ENCODE results near the gene MYO10.

Gene MYO10

GRCh38 chr5:16668631-16669030 is 267.5 kb downstream of the MYO10 start:
- ChIA-PET POLR2A (no interaction called here), CTCF (interaction anchor here (0.7 kb wide), 1 partner anchor 108 kb away, joined by 3 read pairs; no protein-coding TSS in a partner anchor)
- no peak for DNase-seq (ENCODE audit: extremely low spot score)
- no peak for TF ChIP-seq FOXA1 (IDR thresholded peaks at IDR 0.05)
- no peak for TF ChIP-seq HDGF (IDR thresholded peaks at IDR 0.05; ENCODE audit: borderline replicate concordance)
- TF ChIP-seq CTBP1 (IDR thresholded peaks at IDR 0.05; ENCODE audit: borderline replicate concordance) = no peak
- TF ChIP-seq L3MBTL2 (conservative IDR thresholded peaks at IDR 0.05) = no peak
- no peak for TF ChIP-seq ARNT (IDR thresholded peaks at IDR 0.05)
- TF ChIP-seq ELF4 (IDR thresholded peaks at IDR 0.05) = no peak
- no peak for TF ChIP-seq FOXM1 (IDR thresholded peaks at IDR 0.05; ENCODE audit: borderline replicate concordance)
- TF ChIP-seq PKNOX1 (IDR thresholded peaks at IDR 0.05) = no peak
- TF ChIP-seq FOXK2 (IDR thresholded peaks at IDR 0.05) = no peak
- no peak for TF ChIP-seq BHLHE40 (IDR thresholded peaks at IDR 0.05; ENCODE audit: borderline replicate concordance)
- TF ChIP-seq NFRKB (IDR thresholded peaks at IDR 0.05) = no peak
- TF ChIP-seq SUZ12 (IDR thresholded peaks at IDR 0.05) = no peak
- no peak for TF ChIP-seq ZNF384 (IDR thresholded peaks at IDR 0.05)
- TF ChIP-seq SP1 (IDR thresholded peaks at IDR 0.05) = no peak
- TF ChIP-seq TARDBP (IDR thresholded peaks at IDR 0.05) = no peak
- TF ChIP-seq LEF1 (IDR thresholded peaks at IDR 0.05; ENCODE audit: borderline replicate concordance) = no peak

DNA sequence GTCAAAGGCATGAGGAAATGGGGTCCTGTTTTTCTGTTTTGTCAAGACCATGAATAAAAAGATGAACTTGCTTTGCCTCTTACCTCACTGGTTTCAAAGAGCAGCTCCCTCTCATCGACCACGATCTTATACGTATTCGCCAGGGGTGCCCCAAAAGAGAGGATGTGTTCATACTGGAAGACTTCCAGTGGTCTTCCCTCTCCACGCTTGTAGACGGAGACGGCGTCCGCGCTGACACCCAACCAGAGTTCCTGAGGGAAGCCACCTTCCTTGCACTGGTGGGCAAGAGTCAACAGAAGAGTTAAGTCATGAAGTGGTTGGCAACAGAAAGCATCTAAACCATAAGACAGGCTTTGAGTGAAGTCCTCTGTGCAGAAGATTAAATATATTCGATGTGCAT is 267.9 kb downstream of the MYO10 start:
- ChIA-PET CTCF (interaction anchor here (0.7 kb wide), 1 partner anchor 108 kb away, joined by 3 read pairs; no protein-coding TSS in a partner anchor), POLR2A (no interaction called here)
- no peak for TF ChIP-seq TARDBP (IDR thresholded peaks at IDR 0.05)
- no peak for TF ChIP-seq ELF4 (IDR thresholded peaks at IDR 0.05)
- no peak for DNase-seq (ENCODE audit: extremely low spot score)

- no peak for DNase-seq (ENCODE audit: extremely low spot score)
- ChIA-PET POLR2A (no interaction called here), CTCF (interaction anchor here (0.6 to 1.0 kb wide), 2 partner anchors 177 to 186 kb away, joined by 3 read pairs; no protein-coding TSS in a partner anchor)
- TF ChIP-seq L3MBTL2 (conservative IDR thresholded peaks at IDR 0.05) (no peak), BHLHE40 (IDR thresholded peaks at IDR 0.05; ENCODE audit: borderline replicate concordance) (no peak), SP1 (IDR thresholded peaks at IDR 0.05) (no peak), LEF1 (IDR thresholded peaks at IDR 0.05; ENCODE audit: borderline replicate concordance) (no peak), FOXA1 (IDR thresholded peaks at IDR 0.05) (no peak), FOXM1 (IDR thresholded peaks at IDR 0.05; ENCODE audit: borderline replicate concordance) (no peak), PKNOX1 (IDR thresholded peaks at IDR 0.05) (no peak), SUZ12 (IDR thresholded peaks at IDR 0.05) (no peak), NFRKB (IDR thresholded peaks at IDR 0.05) (no peak), CTBP1 (IDR thresholded peaks at IDR 0.05; ENCODE audit: borderline replicate concordance) (no peak), ARNT (IDR thresholded peaks at IDR 0.05) (no peak), ELF4 (IDR thresholded peaks at IDR 0.05) (no peak), FOXK2 (IDR thresholded peaks at IDR 0.05) (no peak), TARDBP (IDR thresholded peaks at IDR 0.05) (no peak), ZNF384 (IDR thresholded peaks at IDR 0.05) (no peak), HDGF (IDR thresholded peaks at IDR 0.05; ENCODE audit: borderline replicate concordance) (no peak)
Observed at GRCh38 chr5:16666883-16667398, 269.1 kb downstream of the MYO10 start.

DNA sequence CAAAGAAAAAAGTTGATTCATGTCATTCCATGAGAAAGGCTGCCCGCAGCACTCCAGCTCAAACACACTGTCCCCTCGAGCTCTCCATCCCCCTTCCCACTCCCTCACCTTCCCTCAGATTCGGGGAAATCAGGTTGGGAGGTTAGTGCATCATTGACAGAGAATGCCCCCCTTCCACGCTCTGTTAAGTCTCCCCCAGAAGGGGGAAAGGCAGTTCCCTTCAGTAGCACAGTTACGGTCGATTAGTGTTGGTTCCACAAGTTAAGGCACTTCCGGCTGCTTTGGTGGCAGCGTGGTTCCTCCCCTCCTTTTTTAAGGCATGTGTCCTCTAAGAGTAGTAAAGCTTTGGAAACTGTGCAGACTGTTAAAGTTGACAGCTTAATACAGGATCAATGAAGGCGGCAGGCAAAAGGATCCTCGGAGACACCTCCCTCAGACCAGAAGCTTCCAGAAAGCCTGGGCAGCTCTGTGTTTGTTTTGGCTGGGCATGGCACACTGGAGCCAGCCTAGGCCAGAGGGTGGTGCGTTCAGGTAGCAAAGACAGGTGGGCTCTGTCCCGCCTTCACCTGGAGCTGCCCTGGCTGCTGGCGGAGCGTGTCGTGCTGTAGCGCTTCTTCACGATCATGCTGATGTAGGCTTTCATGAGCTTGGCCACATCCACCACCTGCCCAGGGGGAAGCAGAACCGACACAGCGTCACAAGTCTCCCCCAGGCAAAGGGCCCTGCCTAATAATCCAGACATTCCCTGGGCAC is 269.8 kb downstream of the MYO10 start:
- no peak for DNase-seq (ENCODE audit: extremely low spot score)
- TF ChIP-seq ELF4 (IDR thresholded peaks at IDR 0.05) (no peak), SUZ12 (IDR thresholded peaks at IDR 0.05) (no peak), TARDBP (IDR thresholded peaks at IDR 0.05) (no peak), LEF1 (IDR thresholded peaks at IDR 0.05; ENCODE audit: borderline replicate concordance) (no peak), FOXM1 (IDR thresholded peaks at IDR 0.05; ENCODE audit: borderline replicate concordance) (no peak), NFRKB (IDR thresholded peaks at IDR 0.05) (no peak), CTBP1 (IDR thresholded peaks at IDR 0.05; ENCODE audit: borderline replicate concordance) (no peak), FOXA1 (IDR thresholded peaks at IDR 0.05) (no peak), HDGF (IDR thresholded peaks at IDR 0.05; ENCODE audit: borderline replicate concordance) (no peak), L3MBTL2 (conservative IDR thresholded peaks at IDR 0.05) (no peak), ARNT (IDR thresholded peaks at IDR 0.05) (no peak), SP1 (IDR thresholded peaks at IDR 0.05) (no peak), FOXK2 (IDR thresholded peaks at IDR 0.05) (no peak), ZNF384 (IDR thresholded peaks at IDR 0.05) (no peak), PKNOX1 (IDR thresholded peaks at IDR 0.05) (no peak), BHLHE40 (IDR thresholded peaks at IDR 0.05; ENCODE audit: borderline replicate concordance) (no peak)
- CTCF ChIA-PET = interaction anchor here (1.0 kb wide), 1 partner anchor 176 kb away, joined by 3 read pairs; no protein-coding TSS in a partner anchor
- POLR2A ChIA-PET = no interaction called here

GRCh38 chr5:16665601-16666000 is 270.5 kb downstream of the MYO10 start:
- TF ChIP-seq LEF1 (IDR thresholded peaks at IDR 0.05; ENCODE audit: borderline replicate concordance) (no peak), CTBP1 (IDR thresholded peaks at IDR 0.05; ENCODE audit: borderline replicate concordance) (no peak), FOXK2 (IDR thresholded peaks at IDR 0.05) (no peak), NFRKB (IDR thresholded peaks at IDR 0.05) (no peak), TARDBP (IDR thresholded peaks at IDR 0.05) (no peak), SUZ12 (IDR thresholded peaks at IDR 0.05) (no peak), BHLHE40 (IDR thresholded peaks at IDR 0.05; ENCODE audit: borderline replicate concordance) (no peak), FOXA1 (IDR thresholded peaks at IDR 0.05) (no peak), ZNF384 (IDR thresholded peaks at IDR 0.05) (no peak), HDGF (IDR thresholded peaks at IDR 0.05; ENCODE audit: borderline replicate concordance) (no peak), FOXM1 (IDR thresholded peaks at IDR 0.05; ENCODE audit: borderline replicate concordance) (no peak)
- CTCF ChIA-PET = no interaction called here
- no peak for DNase-seq (ENCODE audit: extremely low spot score)
- POLR2A ChIA-PET = no interaction called here
